Neural progenitor cell (in vitro differentiated cells): ENCODE data around the gene ZNF514.
"Not testable (repeated sequence)": the region's sequence is repeated elsewhere in the genome, so short reads cannot be mapped to it uniquely, and the experiment has no call there.

Experiments used
- CTCF ChIP-seq: fragments of 200-600 bp; sonication (generic); IDR thresholded peaks from 2 replicates; pipeline ENCODE4 v1.5.1; 2017; ENCODE audit warnings: antibody characterized with exemption, mild to moderate bottlenecking
- EZH2 ChIP-seq: fragments of 200-600 bp; sonication (generic); IDR thresholded peaks from 2 replicates; pipeline ENCODE4 v1.6.1; 2017; ENCODE audit warnings: antibody characterized with exemption, mild to moderate bottlenecking, moderate library complexity
- EZH2phosphoT487 ChIP-seq: fragments of 200-600 bp; sonication (generic); IDR thresholded peaks from 2 replicates; pipeline ENCODE4 v1.6.1; 2017; ENCODE audit warnings: antibody characterized with exemption

- TF ChIP-seq EZH2phosphoT487, CTCF, EZH2: not testable (repeated sequence)
Measured at GRCh38 chr2:95098273-95098672, 61.4 kb downstream of the ZNF514 start.
